SH-SY5Y (cell line): ENCODE data around the gene EXOSC5.

ENCODE experiments used
- GATA2 ChIP-seq: IDR thresholded peaks from 2 replicates; pipeline ENCODE4 v1.6.1; 2011; ENCODE audit warnings: mild to moderate bottlenecking, low read depth, low read length
- GATA3 ChIP-seq: IDR thresholded peaks from 2 replicates; pipeline ENCODE4 v1.6.1; 2011; ENCODE audit warnings: low read depth, mild to moderate bottlenecking, low read length, moderate library complexity

The EXOSC5 gene

DNA sequence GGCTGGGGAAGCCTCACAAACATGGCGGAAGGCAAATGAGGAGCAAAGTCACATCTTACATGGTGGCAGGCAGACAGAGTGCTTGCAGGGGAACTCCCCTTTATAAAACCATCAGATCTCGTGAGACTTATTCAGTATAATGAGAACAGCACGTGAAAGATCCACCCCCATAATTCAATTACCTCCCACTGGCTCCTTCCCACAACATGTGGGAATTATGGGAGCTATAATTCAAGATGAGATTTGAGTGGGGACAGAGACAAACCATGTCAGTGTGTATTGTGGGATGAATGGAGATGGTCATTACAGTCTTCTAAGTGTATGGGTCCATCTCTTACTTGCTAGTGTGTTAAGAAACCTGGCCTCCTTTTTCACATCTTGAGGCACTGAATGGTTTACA lies 4.9 kb upstream of the EXOSC5 start:
- TF ChIP-seq GATA3, result no peak
- no peak for TF ChIP-seq GATA2

DNA sequence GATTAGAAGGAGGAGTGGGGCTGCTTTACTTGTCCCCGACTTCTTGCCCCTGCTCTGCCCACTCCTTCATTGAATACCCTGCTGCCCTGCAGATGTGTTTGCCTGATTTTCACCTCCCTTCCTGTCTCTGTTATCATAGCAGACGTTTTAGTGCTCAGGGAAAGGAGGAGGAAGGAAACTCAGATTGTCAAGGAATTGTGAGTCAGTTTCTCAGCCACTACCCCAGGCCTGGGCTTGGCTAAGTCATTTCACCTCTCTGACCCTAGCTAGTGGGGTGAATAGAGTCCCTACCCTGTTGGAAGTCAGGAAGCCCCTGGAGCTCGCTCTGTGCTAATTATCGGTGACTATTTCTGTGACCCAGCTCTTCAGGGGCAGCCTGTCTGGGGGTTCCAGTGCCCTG lies 4.3 kb upstream of the EXOSC5 start:
- no peak for TF ChIP-seq GATA3
- no peak for TF ChIP-seq GATA2

DNA sequence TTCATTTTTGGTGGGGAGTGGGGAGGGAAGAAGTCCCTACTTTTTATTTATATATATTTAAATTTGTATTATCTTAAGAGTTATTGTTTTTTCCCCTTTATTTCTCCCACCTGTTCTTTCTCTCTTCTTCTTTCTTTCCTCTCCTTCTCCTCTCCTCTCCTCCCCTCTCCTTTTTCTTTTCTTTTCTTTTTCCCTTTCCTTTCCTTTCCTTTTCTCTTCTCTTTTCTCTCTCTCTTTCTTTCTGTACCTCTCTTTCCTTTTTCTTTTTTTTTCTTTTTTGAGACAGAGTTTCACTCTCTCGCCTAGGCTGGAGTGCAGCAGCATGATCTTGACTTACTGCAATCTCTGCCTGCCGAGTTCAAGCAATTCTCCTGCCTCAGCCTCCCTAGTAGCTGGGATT lies 2.4 kb upstream of the EXOSC5 start:
- TF ChIP-seq GATA2 (no peak), GATA3 (no peak)

DNA sequence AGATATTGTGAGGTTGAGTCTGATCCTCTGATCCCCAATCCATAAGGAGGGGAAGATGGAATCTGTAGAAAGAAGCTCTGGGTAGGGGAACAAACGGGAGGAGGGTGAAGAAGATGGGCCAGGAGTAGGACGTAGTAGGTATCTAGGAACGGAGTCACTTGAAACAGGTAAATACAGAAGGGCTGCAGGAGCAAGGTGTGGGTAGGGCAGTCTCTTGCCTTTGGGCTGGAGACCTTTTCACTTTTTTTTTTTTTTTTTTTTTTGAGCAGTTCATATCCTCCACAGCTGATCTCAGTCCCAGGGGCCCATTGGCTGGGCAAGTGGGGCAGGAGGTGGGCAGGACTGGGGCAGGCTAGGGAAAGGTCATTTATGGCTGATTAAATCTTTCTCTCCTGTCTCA lies 1.9 kb upstream of the EXOSC5 start:
- TF ChIP-seq GATA2 (no peak), GATA3 (no peak)

DNA sequence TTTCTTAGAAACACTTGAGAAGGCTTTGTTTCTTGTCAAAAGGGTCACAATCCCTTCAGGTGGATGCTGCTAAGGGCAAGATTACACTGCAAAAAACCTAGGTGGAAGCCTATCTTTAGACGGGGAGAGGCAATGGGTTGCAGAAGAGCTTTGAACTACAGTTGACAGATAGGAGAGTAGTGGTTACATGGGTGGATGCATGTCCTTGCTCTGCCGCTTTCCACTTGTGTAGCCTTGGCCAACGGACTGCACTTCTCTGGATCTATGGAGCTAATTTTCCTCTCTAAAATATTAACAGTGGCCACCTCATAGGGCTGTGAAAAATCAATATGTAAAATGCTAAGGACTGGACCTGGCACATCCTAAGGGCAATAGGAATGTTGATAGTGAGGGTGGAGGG lies 1.4 kb upstream of the EXOSC5 start:
- no peak for TF ChIP-seq GATA2
- no peak for TF ChIP-seq GATA3

DNA sequence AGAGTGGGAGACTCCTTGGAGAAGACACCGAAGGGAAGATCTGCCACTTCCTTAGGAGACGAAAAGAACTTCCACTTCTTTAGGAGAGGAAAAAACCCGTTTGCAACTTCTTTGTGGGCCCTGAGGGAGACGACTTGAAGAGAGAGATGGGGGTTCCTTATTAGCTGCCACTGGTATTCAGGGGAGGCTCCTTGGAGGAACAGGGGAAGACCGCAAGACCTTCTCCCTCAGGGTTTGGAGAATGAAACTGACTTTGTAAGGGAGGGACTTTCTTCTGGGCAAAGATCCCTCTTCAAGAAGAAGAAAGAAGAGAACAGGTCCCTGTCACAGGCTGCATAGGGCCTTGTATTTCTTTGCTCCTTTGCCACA lies 875 bp upstream of the EXOSC5 start:
- no peak for TF ChIP-seq GATA2
- TF ChIP-seq GATA3, result no peak

DNA sequence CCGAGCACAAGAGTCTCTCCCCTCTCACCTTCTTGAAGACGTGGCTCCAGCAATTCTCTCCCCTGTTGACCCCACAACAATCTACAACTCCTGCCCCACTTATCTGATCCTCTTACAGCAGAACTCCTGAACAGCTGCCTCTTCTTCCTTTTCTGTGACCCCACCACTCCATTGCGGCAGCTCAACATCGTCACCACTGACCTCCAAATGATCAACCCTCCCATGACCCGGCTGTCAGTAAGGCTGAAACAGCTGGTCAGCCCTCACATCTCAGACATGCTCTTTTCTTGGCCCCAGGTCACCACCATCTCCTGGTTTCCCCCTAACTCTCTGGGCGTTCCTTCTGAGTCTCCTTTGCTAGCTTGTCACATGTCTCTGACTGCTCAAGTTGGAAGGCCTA lies 1.8 kb downstream of the EXOSC5 start:
- TF ChIP-seq GATA3, result no peak
- no peak for TF ChIP-seq GATA2

DNA sequence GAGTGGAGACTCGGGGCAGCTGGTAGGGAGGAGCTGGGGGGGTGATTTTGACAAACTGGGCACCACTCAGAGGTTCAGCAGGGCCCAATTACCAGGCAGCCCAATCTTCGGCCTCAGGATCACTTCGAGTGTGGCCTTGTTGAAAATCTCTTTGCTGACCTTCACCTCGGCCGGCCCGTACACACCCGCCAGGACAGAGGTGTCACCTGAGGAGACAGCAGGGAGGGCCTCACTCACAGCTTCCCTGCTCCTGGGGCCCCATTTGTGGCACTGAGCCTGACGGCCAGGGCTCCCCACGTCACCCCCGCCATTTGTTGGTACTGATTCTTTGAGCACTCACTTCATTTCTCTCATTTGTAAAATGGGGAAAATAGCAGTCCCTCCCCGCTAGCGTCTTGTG lies 4.4 kb downstream of the EXOSC5 start:
- no peak for TF ChIP-seq GATA3
- no peak for TF ChIP-seq GATA2

DNA sequence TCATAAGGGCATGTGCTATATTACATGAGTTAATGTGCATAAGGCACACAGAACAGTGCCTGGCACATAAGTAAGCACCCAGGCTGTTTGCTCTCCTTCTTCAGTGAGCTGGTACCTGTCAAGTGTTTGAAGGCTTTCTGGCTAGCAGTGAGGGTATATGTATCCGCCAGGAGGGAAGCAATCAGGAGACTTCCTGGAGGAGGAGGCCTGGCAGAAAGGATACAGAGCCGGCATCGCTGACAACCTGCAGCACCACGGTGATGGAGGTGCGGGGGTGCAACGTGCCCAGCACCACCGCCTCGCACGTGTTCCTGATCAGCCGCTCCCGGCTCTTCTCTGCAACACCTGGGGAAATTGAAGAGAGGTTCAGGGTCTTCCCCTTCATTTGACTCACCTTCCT lies 5.5 kb downstream of the EXOSC5 start:
- TF ChIP-seq GATA2 (no peak), GATA3 (no peak)

DNA sequence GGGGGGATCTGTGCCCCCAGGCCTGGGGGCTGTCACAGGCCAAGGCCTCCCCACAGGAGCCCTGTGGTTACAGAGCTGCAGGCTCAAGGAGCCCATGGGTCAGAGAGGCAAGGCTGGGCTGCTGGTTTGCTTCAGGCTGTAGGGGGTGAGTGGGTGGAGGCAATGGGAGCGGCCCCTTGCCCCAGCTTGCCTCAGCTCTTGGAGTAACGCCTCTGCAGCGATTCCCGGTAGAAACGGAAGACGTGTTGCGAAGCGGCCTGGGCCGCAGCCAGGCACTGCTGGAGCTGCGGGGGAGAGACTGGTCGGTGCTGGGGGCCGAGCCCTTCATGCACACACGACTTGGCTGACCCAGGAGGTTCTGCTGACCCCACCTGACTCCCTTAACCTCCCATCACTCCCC lies 10.7 kb downstream of the EXOSC5 start:
- TF ChIP-seq GATA2, result no peak
- no peak for TF ChIP-seq GATA3

DNA sequence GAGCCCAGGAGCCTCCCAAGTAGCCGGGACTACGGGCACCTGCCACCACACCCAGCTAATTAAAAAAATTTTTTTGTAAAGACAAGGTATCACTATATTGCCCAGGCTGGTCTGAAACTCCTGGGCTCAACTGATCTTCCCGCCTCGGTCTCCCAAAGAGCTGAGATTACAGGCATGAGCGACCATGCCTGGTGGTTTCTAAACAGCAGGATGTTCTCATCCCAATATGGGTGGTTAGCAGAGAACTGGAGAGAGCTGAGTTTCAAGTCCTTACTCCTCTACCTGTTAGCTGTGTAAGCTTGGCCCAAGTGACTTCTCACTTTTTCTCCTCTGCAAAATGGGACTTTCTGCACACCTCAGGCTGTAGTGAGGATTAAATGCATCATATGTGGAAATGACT lies 12.8 kb downstream of the EXOSC5 start:
- no peak for TF ChIP-seq GATA3
- no peak for TF ChIP-seq GATA2

DNA sequence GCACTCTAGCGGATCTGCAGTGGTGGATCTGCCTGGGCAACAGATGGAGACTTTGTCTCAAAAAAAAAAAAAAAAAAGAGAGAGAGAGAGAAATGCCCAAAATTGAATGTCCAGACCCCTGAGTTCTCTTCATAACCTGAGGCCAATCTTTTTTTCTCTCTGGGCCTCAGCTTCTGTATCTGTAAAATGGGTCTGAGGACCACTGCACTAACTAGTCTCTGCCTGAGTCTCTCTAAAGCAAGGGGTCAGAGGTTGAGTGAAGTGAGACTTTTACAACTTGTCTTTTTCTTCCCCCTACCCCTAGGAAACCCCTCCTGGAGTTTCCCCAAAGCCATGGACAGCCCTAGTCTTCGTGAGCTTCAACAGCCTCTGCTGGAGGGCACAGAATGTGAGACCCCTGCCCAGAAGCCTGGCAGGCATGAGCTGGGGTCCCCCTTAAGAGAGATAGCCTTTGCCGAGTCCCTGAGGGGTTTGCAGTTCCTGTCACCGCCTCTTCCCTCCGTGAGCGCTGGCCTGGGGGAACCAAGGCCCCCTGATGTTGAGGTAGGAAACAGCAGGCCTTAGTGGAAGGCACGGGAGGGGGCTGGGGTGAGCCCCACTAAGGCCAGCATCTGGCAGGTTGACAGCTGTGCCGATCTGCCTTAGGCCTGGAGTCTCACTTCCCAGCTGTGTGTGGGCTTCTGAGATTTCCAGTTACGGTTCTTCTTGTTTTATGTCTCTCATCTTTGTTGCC lies 19.0 kb downstream of the EXOSC5 start:
- no peak for TF ChIP-seq GATA3
- TF ChIP-seq GATA2, result no peak

DNA sequence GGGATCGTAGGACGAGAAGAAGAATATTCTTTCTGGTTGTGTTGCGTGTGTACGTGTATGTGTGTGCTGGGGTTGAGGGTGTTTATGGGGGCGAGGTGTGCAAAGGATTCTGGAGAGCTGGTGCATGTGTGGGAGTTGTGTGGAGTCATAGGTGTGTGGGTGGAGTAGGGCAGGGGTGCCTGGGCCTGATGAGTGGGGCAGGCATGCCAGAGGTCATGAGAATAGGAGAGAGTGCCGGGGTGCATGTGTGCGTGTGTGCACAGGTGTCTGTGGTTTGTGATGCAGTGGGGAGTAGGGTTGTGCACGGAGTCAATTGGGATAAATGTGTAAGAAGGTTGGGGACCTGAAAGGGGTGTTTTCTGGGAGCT lies 20.2 kb downstream of the EXOSC5 start:
- no peak for TF ChIP-seq GATA2

DNA sequence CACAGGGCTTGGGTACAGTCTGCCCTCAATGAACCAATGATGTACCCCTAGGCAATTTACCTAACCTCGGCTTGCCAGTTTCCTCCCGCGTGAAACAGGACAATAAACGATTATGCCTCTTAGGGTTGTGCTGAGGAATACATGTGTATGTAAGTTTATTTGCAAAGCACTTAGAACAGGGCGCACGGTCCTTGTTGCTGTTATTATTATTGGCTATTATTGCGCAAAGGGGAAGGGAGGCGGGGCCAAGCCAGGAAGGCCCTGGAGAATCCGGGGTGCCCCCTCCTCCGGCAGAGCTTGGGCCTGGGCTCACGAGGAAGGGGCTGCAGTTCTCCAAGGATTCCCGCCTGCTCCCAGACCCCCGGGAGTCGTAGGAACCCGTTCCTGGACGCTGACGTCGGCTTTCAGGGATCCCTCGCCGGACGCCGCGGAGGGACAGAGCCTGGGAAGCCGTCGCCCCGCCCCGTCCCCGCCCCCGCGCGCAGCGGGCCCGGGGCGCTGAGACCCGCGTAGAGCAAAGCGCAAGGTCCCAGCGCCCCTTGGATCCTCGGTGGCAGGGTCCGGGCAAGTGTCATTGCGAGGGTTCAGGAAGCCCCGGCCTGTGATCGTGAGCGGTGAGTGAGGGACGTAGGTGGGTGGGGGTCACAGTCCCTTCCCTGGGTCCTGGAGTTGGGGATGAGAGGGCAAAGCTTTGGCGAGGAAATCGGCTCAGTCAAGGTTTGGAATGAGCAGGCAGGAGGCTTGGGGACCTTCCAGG lies 20.7 kb downstream of the EXOSC5 start, which contains the start of gene TMEM91:
TMEM91 (plus strand) TSS at position 293 of the 757 bp plus-strand sequence. CDS start 1,777 bp downstream, outside the sequence.
- no peak for TF ChIP-seq GATA2
- TF ChIP-seq GATA3, result no peak

DNA sequence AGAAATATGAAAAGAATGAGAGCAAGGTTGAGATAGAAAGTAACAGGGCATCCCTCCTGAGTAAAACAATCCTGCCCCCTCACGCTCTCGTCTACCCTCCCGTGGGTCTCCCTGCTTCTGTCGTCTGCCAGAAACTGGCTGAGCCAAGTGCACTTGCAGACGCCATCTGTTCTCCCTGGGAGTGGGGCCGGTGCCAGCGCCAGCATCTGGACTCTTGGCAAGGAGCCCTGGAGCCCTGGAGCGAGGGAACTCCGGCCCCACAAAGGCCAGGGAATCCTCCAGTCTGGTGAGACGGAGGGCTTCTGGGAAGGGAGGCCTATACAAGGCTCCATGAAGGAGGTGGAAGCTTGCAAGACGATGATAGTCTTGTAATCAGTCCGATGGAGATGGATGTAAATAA lies 23.2 kb downstream of the EXOSC5 start:
- TF ChIP-seq GATA3, result no peak
